NB4 (cell line): Measurements from ENCODE around the gene DPYD.

Experiments used
- CTCF ChIP-seq: IDR thresholded peaks from one replicate; pipeline ENCODE4 v1.5.1; 2012; ENCODE audit warnings: low read depth, low read length
- MAX ChIP-seq: IDR thresholded peaks from 2 replicates; pipeline ENCODE4 v1.6.1; 2011; ENCODE audit warnings: low read depth, low read length
- POLR2A ChIP-seq: IDR thresholded peaks from 2 replicates; pipeline ENCODE4 v1.6.1; 2011; ENCODE audit warnings: mild to moderate bottlenecking; ENCODE audit not compliant: insufficient read length; ENCODE audit errors: extremely low read depth

GRCh38 chr1:97433824-97434177 is 487.0 kb downstream of the DPYD start:
- no peak for TF ChIP-seq POLR2A
- no peak for TF ChIP-seq CTCF
- TF ChIP-seq MAX, result no peak
